Epithelial cell of esophagus (primary cell): Measurements from ENCODE around the gene ZCCHC7.
A peak's percentile ranks its signal among the peaks of the same experiment; 100 is the strongest.

ENCODE experiments used
- DNase-seq: peaks from one replicate; pipeline ENCODE4 v3.0.0; 2010; ENCODE audit warnings: low read depth
- H3K4me3 ChIP-seq: 2 replicates; pipeline ENCODE4 v1.5.1; 2011; ENCODE audit warnings: mild to moderate bottlenecking, low read length, control low read depth
- CTCF ChIP-seq: IDR thresholded peaks from 2 replicates; pipeline ENCODE4 v1.5.1; 2011; ENCODE audit warnings: low read depth, mild to moderate bottlenecking, low read length, control low read depth, inconsistent platforms; ENCODE audit not compliant: insufficient read depth; ENCODE audit errors: missing control alignments

ZCCHC7 gene

GRCh38 chr9:37343724-37344123 lies 223.3 kb downstream of the ZCCHC7 start:
- no peak overlapping the region for H3K4me3 ChIP-seq
- DNase-seq, result no peak
- TF ChIP-seq CTCF, result no peak

- DNase-seq, result no peak
- TF ChIP-seq CTCF, result no peak
- no peak overlapping the region for H3K4me3 ChIP-seq
Observed at GRCh38 chr9:37345038-37345437, 224.7 kb downstream of the ZCCHC7 start.

- no peak for DNase-seq
- H3K4me3 ChIP-seq, result no peak overlapping the region
- no peak for TF ChIP-seq CTCF
Observed at GRCh38 chr9:37348917-37349316, 228.5 kb downstream of the ZCCHC7 start.

GRCh38 chr9:37350486-37351190 lies 230.3 kb downstream of the ZCCHC7 start:
- TF ChIP-seq CTCF, result no peak
- H3K4me3 ChIP-seq, result no peak overlapping the region
- peak; percentile 95 for DNase-seq

- no peak for TF ChIP-seq CTCF
- H3K4me3 ChIP-seq, result no peak overlapping the region
- no peak for DNase-seq
Observed at GRCh38 chr9:37353791-37354190, 233.4 kb downstream of the ZCCHC7 start.

- no peak for DNase-seq
- no peak overlapping the region for H3K4me3 ChIP-seq
- TF ChIP-seq CTCF, result no peak
Observed at GRCh38 chr9:37362430-37362829, 242.1 kb downstream of the ZCCHC7 start.

GRCh38 chr9:37363124-37363523 lies 242.8 kb downstream of the ZCCHC7 start:
- no peak for DNase-seq
- TF ChIP-seq CTCF, result no peak

More at GRCh38 chr9:37363124-37363523, 242.8 kb downstream of the ZCCHC7 start:
- H3K4me3 ChIP-seq, result no peak overlapping the region
